HG03097 (cell line): ENCODE results near the gene HDAC5.
"Not testable (repeated sequence)": the region's sequence is repeated elsewhere in the genome, so short reads cannot be mapped to it uniquely, and the experiment has no call there.

Source experiments
- ATAC-seq: cut with Tn5 transposase; IDR thresholded peaks from one replicate; pipeline ENCODE4 v1.9.1; 2021; ENCODE audit not compliant: unreplicated experiment, low FRiP score

The HDAC5 gene

DNA sequence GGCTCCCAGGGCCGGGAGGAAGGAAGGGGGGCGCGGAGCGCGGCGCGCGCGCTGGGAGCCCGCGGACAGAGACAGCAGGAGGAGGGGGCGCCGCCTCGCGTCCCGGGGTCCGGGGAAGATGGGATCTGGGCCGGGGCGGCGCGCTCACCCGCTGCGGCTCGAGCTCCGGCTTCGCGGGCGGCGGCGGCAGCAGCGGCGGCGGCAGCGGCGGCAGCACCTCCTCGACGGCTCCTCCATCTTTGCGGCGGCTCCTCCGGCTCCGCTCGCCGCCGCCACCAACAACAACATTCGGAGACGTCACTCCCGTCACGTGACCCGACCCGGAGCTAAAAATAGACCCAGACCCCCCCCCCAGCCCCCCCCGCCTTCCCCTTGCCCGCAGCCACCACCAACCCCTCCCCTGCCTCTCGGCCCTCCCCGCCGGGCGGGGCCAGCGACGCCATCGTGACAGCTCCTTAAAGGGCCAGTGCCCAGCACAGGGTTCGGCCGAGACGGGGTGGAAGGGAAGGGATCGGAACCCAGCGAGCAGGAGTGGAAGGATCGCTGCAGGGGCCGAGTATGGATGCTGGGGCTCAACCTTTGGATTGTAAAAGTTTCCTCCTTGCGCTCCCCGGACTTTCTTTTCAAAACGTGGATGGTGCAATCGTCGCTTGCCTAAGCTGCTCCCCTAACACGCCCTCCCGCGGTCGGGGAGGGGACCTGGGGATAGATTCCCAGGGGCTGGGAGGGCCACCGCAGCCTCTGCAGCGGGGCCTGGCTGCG lies at the start of gene HDAC5:
TSS of gene HDAC5 (minus strand) at position 286 of the 762 bp plus-strand sequence. CDS start 6,126 bp downstream, outside the sequence.
- peak; percentile 85 for ATAC-seq

DNA sequence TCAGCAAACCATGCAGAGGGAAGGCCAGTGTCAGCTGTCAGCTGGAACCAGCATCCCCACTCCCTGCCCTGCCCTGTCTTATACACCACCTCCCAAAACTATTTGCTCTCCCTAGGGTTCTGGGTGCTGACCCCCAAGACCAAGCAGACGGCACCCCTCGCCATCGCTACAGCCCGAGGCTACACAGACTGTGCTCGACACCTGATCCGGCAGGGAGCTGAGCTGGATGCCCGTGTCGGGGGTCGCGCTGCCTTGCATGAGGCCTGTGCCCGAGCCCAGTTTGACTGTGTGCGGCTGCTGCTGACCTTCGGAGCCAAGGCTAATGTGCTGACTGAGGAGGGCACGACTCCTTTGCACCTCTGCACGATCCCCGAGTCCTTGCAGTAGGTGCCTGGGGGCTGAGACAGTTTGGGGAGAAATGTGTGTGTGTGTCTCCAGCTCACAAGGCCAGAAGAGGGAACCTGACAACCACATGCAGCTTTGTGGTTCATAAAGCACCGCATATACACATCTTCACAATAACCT lies 48.6 kb upstream of the HDAC5 start:
- no peak for ATAC-seq

DNA sequence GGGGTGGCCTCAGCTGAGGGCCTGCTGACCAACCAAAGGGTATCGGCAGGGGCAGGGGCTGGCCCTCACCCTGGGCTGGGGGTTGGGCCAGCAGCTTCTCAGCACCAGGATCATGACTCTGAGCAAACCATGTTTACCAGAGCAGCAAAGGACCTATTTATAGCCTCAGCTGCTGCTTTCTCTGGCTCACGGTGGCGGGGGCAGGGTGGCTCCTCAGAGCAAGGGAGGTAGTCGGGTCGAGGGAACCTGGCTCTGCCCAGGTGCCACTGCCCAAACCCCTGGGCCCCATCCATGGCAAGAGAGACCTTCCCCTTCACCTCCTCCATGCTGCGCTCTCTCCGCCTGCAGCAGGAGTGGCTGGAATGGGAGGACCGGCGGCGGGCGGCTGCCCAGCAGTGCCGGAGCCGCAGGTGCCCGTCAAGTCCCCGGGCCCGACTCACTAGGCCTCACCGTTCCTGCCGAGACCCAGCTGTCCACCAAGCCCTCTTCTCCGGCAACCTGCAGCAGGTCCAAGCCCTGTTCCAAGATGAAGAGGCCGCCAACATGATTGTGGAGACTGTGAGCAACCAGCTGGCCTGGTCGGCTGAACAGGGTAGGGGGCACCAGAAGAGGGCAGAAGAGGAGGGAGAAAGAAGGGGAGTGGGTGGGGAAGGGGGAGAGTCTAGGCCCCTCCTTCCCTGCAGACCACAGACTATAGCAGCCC lies 47.2 kb upstream of the HDAC5 start, which contains the start of gene ASB16:
TSS of gene ASB16 (plus strand) at position 206 of the 703 bp plus-strand sequence. CDS start at position 292, 86 bp downstream.
- ATAC-seq = no peak

DNA sequence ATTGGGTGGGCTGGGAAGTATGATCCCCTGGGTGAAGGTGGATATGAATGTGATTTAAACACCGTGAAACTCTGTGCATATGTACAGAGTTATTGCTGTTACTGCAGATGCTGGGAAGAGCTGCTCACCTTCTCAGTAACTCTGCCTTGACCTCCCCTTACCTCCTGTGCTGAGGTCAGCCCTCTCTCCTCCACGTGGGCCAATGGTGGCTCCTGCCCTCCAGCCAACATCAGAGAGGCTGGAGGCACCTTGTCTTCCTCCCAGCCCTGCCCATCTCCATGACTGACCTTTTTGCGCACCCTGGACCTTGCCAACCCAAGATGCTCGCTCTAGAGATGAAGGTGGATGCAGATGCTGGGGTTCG lies 46.7 kb upstream of the HDAC5 start:
- no peak for ATAC-seq

DNA sequence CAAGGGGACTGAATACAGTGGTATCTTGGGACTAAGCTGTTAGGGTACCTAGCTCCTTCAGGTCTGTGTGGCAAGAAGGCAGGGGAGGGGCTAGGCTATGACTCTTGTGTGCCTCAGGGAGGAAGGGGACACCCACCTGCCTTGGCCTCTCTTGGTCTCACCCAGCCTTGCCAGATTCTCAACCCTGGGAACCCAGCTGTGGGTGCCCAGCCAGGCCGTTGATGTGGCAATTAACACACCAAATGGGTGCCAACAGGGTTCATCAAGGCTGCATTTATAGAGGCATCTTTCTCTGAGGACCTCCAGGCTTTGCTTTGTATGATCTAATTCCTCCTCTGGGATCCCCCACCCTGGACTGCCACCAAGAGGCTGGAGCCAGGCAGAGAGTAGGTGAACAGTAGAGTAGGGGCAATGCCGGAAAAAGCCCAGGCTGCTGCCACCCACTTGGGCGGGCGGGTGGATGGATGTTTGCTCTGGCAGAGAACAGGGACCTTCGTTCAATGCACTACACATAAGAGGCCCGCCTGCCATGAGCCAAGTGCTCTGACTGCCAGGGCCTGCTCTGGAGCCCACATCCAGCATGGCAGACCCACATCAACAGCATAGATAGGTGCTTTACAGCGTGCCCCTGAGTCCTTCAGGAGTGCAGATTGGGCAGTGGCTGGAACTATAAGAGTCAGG lies 43.9 kb upstream of the HDAC5 start:
- ATAC-seq = no peak

DNA sequence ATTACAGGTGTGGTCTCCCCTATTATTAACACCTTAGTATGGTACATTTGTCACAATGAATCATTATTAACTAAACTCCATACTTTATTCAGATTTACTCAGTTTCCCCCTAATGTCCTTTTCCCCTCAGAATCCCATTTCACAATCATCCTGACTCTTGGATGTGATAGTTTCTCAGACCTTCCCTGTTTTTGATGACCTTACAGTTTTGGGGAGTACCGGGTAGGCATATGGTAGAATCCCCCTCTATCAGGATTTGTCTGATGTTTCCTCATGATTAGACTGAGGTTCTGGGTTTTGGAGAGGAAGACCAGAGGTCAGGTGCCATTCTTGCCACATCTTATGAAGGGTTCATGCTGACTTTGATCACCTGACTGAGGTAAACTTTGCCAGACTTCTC lies 41.0 kb upstream of the HDAC5 start:
- no peak for ATAC-seq

DNA sequence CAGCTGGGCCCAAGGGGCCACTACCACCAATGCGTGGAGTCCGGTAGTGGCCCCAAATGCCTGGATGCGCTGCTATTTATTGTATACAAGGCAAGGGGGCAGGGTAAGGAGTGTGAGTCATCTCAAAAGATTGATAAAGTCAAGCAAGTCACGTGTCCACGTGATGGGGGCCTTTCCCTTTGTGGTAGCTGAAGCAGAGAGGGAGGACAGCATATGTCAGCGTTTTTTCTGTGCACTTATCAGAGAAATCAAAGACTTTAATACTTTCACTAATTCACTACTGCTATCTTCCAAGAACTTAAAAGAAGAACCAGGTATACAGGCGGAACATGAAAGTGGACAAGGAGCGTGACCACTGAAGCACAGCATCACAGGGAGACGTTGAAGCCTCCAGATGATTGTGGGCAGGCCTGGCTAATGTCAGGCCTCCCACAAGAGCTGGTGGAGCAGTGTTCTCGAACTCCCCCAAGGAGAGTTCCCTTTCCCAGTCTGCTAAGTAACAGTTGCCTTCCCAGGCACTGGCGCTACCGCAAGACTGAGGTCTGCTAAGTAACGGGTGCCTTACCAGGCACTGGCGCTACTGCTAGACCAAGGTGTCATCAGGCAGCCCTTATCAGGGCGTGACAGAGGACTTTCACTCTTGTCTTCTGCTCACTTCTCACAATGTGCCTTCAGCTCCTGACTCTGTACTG lies 36.2 kb upstream of the HDAC5 start:
- ATAC-seq = no peak

DNA sequence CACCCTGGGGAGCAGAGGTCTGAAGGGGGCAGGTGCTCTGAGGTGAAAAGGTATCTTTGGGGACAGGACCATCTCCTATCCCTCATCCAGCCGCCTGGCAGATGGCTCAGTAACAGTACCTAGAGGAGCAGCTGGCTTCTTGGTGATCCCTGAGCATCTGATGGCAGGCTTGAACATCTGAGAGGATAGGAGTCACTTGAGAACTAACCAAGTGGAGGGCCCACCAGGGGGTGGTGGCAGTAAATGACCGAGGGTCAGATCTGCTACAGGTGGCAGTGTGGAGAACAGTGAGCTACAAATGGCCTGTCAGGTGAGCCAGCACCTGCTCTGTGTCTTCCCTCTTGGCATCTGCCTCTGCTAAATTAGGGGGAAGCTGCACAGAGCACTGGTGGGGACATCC lies 32.0 kb upstream of the HDAC5 start:
- no peak for ATAC-seq

DNA sequence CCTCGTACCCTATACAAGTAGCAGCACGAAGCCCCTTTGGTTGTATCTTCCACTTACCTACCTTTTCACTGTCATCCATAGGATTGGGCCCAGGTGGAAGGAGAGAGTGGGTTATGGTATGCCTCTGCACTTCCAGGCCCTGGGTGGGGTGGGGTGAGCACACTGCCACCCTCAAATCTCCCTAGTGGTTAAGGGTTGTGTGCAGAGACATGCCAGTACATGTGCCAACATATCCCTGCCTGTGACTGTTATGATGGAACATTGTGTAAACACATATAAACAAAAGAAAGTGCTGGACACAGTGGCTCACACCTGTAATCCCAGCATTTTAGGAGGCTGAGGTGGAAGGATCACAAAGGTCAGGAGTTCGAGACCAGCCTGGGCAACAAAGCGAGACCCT lies 29.4 kb upstream of the HDAC5 start:
- ATAC-seq = no peak

DNA sequence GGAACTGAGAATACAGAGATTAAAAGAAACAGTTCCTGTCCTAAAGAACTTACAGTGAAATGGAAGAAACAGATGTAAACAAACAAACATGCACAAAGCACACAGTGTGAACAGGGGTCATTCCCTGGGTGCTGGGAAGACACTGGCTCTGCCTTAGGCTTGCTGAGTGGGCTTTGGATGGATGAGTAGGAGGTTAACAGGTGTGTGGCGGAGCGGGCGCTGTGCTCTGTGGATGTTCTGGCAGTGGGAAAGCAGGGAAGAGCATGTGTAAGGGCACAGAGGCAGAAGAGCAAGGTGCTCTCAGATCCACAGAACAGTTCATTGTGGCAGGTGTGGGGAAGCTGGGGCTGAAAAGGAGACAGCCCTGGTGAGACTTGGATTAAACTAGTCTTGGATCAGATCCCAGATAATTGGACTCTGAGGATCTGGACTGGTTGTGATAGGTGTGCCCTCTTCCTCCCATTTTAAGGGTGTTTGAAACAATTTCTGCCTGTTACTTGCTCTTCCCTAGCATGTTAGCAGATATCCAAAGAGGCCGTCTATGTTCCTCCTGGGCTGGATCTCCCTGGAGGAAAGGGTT lies 26.4 kb upstream of the HDAC5 start:
- ATAC-seq = no peak

DNA sequence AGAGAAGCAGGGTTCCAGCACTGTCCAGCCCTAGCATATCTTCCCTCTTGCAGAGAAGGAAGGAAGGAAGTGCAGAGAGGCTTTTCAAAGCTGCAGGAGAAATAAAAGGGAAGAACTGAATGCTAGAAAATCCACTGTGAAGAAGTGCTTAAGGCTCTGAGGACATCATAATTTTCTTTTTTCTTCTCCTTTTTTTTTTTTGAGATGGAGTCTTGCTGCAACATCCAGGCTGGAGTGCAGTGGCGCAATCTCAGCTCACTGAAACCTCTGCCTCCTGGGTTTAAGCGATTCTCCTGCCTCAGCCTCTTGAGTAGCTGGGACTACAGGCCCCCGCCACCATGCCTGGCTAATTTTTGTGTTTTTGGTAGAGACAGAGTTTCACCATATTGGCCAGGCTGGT lies 25.6 kb upstream of the HDAC5 start:
- not testable (repeated sequence) for ATAC-seq

DNA sequence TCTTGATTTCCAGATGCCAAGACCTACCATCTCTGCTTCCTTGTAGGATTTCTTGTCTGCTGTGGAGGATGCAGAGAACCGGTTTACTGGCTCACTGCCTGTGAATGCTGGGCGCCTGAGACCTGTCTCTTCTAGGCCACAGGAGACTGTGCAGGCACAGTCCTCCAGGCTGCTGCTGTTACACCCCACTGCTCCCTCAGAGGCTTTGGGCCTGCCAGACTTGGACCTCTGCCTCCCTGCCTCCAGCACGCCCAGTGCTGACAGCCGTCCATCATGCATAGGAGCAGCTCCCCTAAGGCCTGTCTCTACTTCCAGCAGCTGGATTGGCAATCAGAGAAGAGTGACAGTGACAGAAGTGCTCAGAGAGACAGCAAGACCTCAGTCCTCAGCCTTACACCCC lies 24.4 kb upstream of the HDAC5 start:
- ATAC-seq = no peak

DNA sequence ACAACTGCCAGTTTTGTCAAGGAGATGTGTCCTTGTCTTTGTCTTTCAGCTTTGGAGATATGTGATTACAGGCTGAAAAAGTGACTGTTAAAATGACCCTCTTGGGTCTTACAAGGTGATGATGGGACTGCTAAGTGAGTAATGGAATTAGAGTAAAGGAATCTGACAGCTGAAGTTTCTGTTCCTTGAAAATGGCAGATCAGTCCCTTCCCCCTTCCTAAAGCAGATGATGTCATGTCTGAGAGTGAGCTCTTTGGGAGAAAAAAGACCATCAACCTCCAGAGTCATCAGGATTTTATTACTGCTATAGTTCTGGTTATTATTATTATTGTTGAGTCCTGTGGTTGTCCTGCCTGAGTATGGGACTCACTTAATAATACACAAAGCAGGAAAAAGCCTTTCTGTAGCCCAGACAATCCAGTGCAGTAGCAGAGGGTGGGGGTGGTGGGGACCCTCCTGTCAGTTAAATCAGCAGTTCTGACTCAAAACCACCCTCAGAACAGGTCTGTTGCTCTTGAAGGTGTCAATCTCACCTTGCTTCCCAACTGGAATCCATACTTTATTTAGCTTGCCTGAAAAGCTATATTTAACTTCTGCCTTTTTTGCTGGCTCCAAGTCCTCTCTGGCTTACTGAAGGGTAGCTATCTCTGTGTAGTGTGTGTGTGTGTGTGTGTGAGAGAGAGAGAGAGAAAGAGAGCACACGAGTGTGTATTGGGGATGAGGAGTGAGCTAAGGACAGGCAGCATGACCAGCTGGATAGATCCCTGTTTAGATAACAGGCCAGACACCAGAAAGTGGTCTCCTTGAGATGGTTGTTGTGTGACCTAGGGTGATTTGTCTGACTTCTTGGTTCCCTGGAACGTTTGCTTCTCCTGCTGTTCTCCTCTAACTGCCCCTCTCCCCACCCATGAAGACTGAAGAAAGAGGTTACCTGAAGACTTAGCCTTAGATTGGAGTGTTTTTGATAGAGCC lies 23.2 kb upstream of the HDAC5 start:
- no peak for ATAC-seq

DNA sequence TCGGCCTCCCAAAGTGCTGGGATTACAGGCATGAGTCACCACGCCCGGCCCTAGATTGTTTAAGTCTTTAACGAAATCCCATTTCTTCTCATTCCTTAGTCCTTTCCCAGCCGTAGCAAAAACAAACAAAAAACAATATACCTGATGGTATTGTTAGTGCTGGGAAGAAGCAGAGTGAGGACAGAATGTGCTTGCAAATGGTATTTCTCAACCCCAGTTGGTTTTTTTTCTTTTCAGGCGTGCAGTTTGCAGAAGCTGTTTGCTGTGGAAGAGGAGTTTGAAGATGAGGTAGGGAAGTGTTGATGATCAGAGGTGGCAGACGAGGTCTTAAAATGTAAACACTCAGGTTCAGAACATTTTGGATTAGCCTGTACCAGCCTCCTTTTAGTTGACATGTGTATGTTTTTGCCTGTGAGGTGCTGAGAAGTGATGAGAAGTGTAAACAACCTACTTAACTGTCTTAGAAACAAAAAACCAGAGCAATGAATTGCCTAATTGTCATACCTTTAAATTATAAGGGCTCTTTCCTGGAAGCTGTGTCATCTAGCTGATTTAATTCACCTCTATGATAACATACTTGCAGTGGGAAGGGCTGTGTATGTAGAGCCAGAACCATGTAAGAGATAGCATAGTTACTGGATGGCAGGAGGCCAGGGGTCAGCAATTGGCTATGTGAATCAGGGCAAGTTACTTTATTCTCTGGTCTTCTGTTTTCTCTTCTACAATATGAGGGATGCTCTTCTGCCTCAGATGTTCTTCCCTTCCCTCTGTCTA lies 21.7 kb upstream of the HDAC5 start:
- no peak for ATAC-seq

DNA sequence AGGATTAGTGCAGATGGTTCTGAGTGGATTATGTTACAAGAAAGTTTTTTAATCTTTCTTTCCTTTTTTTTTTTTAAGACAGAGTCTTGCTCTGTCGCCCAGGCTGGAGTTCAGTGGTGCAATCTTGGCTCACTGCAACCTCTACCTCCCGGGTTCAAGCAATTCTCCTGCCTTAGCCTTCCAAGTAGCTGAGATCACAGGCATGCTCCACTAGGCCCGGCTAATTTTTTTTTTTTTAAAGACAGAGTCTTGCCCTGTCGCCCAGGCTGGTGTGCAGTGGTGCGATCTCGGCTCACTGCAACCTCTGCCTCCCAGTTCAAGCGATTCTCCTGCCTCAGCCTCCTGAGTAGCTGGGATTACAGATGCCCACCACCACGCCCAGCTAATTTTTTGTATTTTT lies 20.5 kb upstream of the HDAC5 start:
- ATAC-seq = not testable (repeated sequence)

DNA sequence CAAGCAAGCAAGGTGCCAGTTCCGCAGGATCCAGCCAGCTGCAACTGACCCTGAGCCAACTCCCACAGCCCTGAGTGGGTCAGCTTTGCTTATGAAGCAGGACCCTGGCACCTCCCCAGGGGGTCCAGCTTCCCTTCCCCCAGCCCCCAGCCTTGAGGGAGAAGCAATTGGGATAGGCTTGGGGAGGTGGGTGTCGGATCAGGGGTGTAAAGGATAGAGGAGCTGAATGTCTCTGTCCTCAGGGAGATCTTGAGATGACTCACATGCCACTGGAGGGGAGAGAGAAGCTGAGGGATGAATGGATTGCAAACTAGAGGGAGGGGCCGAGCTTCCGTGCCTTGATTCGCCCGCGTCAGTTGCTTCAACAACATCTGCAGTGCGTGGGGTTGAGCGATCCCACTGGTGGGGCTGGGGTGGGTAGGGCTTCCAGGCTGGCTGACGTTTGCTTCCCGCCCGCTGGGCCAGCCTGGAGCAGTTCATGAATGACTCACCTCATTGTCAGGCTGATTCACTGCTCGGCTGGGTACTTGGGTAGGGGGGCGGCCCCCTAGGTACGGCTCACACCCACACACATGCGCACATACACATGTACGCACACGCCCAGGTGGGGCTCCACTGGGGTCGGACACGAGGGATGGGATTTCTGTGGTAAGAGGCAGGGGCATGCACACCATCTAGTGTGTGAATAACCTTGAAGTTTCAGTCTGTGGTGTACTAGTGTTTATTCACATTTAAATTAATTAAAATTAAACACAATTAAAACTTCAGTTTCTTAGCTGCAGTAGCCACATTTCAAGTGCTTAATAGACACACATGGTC lies 14.7 kb upstream of the HDAC5 start:
- no peak for ATAC-seq

DNA sequence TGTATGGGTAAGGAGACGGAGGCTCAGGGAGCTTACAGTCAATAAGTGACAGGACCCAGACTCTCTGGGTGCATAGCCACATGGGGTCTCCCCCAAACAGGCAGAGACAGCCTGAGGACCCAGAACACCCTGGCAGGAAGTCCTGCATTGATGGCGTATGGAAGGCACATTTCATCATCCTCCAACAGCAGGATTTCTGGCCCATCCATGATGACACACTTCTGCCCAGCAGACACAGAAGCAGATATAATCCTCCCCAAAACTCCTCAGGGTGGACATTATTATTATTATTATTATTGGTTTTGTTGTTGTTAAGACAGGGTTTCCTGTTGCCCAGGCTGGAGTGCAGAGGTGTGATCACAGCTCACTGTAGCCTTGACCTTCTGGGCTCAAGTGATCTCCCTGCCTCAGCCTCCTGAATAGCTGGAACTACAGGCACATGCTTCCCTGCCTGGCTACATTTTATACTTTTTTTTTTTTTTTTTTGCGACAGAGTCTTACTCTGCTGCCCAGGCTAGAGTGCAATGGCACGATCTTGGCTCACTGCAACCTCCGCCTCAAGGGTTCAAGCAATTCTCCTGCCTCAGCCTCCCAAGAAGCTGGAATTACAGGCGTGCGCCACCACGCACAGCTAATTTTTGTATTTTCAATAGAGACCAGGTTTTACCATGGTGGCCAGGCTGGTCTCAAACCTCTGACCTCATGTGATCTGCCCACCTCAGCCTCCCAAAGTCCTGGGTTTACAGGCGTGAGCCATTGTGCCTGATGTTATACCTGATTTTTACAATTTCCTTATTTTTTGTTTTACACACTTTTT lies 11.5 kb upstream of the HDAC5 start:
- ATAC-seq = no peak
